HG03520 (cell line): ENCODE measurements around the gene TOMM20.

Source experiments
- ATAC-seq: cut with Tn5 transposase; IDR thresholded peaks from one replicate; pipeline ENCODE4 v1.9.1; 2021; ENCODE audit warnings: mild to moderate bottlenecking, moderate library complexity; ENCODE audit not compliant: unreplicated experiment

Gene TOMM20

DNA sequence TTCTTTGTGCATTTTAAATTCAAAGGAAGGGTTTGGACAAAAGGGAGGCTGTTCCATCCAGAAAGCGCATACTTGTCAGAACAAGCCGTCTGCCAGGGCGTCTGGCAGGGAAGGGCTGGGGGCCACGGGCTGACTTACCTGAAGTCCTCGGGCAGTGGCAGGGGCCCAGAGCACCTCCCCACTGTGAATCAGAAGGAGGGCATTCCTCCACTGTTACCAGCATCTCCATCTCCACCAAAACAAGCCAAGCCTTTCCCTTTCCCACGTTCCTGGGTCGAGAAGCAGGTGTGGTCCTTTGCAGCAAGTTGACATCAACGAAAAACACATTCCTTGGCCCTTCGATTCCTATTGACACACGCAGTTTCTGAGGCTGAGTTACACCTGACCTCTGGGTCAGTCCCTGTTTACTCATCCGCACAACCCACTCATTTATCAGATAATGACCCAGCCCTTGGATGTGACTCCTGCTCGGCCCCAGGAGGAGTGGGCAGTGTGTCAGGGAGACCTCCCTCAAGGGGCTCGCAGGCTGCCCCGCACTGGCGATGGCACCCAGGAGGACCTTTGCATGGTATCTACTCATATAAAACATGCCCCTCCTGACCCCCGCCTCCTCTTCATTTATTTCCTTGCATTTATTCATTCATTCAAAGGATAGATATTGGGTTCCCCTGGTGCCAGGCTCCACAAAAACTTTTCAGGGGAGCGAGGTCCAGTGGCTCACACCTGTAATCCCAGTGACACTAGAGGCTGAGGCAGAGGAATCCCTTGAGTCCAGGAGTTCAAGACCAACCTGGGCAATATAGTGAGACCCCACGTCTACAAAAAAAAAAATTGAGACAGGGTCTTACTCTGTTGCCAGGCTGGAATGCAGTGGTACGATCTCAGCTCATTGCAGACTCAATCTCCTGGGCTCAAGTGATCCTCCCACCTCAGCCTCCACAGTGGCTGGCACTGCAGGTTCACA, 60.2 kb downstream of the TOMM20 start:
- ATAC-seq: no peak

DNA sequence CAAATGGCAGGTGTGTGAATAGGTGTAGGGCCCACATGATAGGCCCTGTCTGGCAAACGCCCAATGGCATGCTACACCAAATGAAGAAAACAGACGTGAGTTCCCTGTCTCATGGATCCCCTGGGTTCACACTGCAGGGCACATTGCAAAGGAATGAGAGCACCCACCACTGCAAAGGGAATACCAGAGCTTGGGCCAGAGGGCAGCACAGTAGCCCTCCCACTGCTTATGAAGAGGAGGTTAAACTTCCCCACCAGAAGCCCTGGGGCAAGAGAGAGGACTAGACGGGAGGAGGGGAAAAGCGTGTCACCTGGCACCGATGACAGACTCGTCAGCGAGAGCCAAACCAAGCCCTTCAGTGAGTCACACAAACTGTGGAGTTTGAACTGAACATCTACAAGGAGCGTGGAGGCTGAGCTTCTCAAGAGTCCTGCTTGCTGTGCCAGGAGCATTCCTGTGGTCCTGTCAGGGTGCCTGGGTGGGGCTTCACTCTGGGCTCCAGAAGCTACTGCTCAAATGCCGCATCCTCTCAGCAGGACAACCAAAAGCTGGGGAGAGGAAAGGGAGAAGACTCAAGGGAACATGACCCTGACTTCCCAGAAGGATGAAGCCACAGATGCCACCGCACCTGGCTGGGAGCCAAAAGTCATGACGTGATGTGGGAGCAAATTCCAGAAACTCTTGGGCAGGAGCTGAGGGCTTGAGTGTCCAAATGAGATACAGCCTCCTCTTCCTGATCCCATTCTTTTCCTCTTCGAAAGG, 61.1 kb downstream of the TOMM20 start:
- ATAC-seq: no peak

DNA sequence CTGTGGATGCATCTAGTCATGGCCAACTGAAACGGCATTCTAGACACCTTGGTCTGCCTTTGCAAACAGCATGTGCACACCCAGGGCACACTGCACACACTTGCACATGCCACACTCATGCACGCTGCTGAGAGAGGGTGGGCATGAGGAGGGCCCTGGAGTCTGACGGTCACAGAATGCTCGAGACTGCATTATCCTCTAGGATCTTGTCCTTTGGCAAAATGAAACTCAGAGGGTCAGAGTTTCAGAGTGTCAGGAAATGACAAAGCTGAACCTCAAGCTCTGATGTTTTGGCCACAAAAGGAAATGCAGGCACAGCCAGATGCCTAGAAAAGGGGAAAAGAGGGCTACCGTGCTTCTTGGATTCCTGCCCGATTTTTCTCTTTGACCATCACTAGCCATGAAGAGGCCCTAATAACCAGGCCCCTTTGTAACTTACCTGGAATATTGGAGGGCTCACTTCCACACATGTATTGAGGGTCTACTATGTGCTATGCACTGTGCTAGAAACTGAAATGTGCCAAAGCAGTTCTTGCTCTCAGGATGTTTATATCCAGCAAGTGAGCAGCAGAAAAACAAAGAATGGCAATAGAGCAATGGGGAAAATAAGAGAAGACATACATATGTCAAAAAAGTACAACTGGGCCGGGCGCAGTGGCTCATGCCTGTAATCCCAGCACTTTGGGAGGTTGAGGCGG, 65.4 kb downstream of the TOMM20 start:
- ATAC-seq: no peak

DNA sequence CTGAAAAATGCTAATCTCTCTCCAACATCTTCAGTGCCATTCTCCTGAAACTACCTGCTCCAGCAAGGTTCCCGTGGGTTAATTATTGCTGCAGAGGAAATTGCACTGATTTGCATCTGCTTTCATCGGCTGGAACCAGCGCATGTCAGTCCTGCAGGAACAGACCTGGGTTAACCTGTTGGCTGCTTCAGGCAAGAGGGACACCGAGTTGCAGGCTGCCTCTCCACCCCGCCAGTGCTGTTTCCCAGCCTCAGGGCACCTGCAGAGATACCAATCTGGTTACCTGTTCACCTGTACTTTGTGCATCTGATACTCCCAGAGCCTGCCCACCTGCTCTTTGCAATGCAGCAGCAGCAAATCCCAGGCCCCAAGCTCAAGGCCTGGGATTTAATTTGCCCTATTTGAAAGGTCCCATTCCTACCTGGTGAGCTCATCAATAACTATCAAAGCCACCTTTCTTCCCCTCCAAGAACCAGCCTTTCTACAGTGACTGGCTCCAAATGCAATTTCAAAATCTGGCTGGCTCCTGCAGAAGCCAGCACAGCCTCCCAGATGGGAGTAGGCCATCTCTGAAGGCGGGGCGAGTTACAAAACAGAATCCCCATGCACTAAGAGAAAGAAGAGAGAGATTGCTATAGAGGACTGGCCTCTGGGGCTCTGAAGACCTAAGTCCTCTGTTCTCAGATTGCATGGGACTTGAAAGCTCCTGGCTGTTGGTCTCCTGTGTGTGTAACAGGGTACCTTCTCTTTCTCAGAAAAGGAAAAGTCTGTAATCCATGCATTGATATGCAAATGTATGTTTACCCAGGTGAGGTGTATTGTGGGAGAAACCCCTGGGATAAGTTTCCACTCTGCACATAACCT, 67.8 kb downstream of the TOMM20 start:
- ATAC-seq: no peak
